NCI-H82 treated with DMSO at 0.1 percent for 48 hours (cell line): Measurements from ENCODE around the gene GFRAL.
"Not testable (repeated sequence)": the region's sequence is repeated elsewhere in the genome, so short reads cannot be mapped to it uniquely, and the experiment has no call there.

ENCODE experiments used
- DNase-seq: peaks from one replicate; lab custom pipeline; 2025; ENCODE audit not compliant: unreplicated experiment; lab: John Stamatoyannopoulos, UW

Gene GFRAL

GRCh38 chr6:55327169-55327568, at the start of gene GFRAL:
Gene GFRAL (plus strand): TSS chr6:55327469. CDS start chr6:55327555, 86 bp downstream.
- no peak for DNase-seq

GRCh38 chr6:55277646-55278045, 49.6 kb upstream of the GFRAL start:
- DNase-seq = no peak

- no peak for DNase-seq
Measured at GRCh38 chr6:55281215-55281614, 46.1 kb upstream of the GFRAL start.

GRCh38 chr6:55282115-55282514, 45.2 kb upstream of the GFRAL start:
- DNase-seq = no peak

- no peak for DNase-seq
Measured at GRCh38 chr6:55286824-55287223, 40.4 kb upstream of the GFRAL start.

GRCh38 chr6:55290736-55291135, 36.5 kb upstream of the GFRAL start:
- no peak for DNase-seq

GRCh38 chr6:55293116-55293515, 34.2 kb upstream of the GFRAL start:
- no peak for DNase-seq

- not testable (repeated sequence) for DNase-seq
Measured at GRCh38 chr6:55297214-55297613, 30.1 kb upstream of the GFRAL start.

GRCh38 chr6:55299286-55299985, 27.8 kb upstream of the GFRAL start:
- no peak for DNase-seq

- no peak for DNase-seq
Measured at GRCh38 chr6:55304747-55305146, 22.5 kb upstream of the GFRAL start.

GRCh38 chr6:55319961-55320695, 7.1 kb upstream of the GFRAL start:
- no peak for DNase-seq

- no peak for DNase-seq
Measured at GRCh38 chr6:55320696-55321086, 6.6 kb upstream of the GFRAL start.

- DNase-seq = no peak
Measured at GRCh38 chr6:55377150-55377549, 49.9 kb downstream of the GFRAL start.

GRCh38 chr6:55379471-55379870, 52.2 kb downstream of the GFRAL start:
- no peak for DNase-seq

- no peak for DNase-seq
Measured at GRCh38 chr6:55379895-55380294, 52.6 kb downstream of the GFRAL start.

- no peak for DNase-seq
Measured at GRCh38 chr6:55388211-55388610, 60.9 kb downstream of the GFRAL start.

GRCh38 chr6:55395871-55396270, 68.6 kb downstream of the GFRAL start:
- DNase-seq = no peak

GRCh38 chr6:55397986-55398385, 70.7 kb downstream of the GFRAL start:
- no peak for DNase-seq

- DNase-seq = no peak
Measured at GRCh38 chr6:55399351-55399750, 72.1 kb downstream of the GFRAL start.

- DNase-seq = no peak
Measured at GRCh38 chr6:55405474-55406235, 78.4 kb downstream of the GFRAL start.

GRCh38 chr6:55410674-55411073, 83.4 kb downstream of the GFRAL start:
- DNase-seq = no peak

- DNase-seq = no peak
Measured at GRCh38 chr6:55423933-55424332, 96.7 kb downstream of the GFRAL start.
